Measurements from ENCODE around the gene MEPCE.

DNA sequence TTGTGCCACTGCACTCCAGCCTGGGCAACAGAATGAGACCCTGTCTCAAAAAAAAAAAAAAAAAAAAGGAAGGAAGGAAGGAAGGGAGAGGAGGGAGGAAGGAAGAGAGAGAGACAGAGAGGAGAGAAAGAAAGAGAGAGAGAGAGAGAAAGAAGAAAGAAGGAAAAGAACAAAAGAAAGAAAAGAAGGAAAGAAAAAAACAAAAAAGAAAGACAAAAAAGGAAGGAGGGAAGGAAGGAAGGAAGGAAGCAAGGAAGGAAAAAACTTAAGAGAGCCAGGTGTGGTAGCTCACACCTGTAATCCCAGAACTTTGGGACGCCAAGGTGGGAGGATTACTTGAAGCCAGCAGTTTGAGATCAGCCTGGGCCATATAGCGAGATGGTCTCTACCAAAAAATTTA is 35.2 kb downstream of the MEPCE start:
- no peak for TF ChIP-seq EZH2 (IDR thresholded peaks at IDR 0.05; ENCODE audit: insufficient read depth, poor library complexity, severe bottlenecking)
- no peak for TF ChIP-seq EZH2phosphoT487 (IDR thresholded peaks at IDR 0.05; ENCODE audit: insufficient read depth, low read depth)

Measured in GM23248 (cell line).